Activated CD8-positive, alpha-beta memory T cell treated with anti-CD3 and anti-CD28 coated beads, Interleukin-2, amount 50 U/mL, for 24 hours (primary cell): Measurements from ENCODE around the gene UTF1.

Source experiments
- DNase-seq: peaks from one replicate; pipeline ENCODE4 v3.0.0-alpha.2; 2020; ENCODE audit errors: extremely low read depth

The UTF1 gene

DNA sequence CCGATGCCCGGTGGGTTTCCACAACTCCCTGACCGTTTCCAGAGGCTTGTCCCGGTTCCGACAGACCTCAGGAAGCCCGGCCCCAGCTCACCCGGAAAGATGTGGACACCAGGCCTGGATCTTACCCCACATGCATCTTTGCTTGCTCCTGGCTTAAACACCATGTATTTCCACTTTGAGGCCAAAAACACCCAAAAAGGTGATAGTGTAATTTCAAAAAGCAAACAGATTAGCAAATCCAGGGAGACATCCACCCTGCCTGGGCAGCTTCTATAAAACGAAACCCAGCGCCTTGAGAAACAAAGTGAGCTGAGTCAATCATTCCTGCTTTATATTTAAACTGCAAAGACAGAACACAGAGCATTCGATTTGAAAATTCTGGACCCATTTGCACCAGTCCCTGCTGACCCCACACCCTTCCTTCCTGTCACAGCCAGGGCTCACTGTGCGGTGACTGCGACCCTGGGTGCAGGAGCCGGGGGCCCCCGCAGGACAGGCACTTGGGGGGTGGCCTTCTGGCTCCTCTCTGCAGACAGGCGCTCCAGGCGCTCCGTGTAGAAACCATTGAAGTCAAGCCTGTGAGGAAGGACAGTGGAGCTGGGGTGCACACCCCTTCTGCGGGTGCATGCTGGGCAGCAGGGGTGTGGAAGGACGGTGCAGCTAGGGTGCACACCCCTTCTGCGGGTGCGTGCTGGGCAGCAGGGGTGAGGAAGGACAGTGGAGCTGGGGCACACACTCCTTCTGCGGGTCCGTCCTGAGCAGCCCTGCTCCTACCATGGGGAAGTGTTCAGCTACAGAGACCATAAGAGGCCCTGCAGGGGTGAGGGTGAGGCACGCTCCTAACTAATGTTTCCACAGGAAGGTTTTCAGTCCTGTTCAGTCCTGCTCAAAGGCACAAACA lies 49.6 kb downstream of the UTF1 start:
- no peak for DNase-seq

DNA sequence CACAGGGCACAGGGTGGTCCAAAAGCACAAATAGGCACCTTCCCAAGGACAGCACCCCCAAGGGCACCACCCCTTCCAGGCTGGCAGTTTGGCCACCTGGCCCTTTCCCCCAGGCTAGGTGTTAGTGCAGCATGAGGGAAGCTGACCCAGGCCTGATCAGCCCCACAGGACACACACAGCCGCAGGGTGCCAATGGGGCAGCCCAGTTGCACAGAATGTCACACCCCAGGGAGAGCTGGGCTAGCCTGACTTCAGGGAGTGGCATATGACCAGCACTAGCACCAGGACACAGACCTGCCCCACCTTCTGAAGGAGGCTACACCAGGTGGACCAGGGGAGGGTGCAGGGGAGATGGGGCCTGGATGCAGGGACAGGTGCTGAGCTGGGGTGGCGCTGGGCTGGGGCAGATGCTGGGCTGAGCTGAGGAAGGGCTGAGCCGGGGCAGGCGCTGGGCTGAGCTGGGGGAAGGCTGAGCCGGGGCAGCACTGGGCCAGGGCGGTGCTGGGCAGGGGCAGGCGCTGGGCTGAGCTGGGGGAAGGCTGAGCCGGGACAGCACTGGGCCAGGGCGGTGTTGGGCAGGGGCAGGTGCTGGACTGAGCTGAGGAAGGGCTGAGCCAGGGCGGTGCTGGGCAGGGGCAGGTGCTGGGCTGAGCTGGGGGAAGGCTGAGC lies 50.5 kb downstream of the UTF1 start:
- DNase-seq = no peak

DNA sequence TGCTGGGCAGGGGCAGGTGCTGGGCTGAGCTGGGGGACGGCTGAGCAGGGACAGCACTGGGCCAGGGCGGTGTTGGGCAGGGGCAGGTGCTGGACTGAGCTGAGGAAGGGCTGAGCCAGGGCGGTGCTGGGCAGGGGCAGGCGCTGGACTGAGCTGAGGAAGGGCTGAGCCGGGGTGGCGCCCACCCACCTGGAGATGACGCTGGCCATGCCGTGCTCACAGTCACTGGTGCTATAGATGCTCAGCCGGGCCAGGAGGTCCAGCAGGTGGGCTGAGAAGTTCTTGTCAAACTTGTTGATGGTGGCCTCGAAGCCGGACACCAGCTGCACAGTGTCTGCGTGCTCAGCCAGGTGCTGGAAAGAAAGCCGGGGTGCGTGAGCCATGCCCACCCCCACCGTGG lies 51.1 kb downstream of the UTF1 start:
- no peak for DNase-seq
